Measurements from ENCODE around the gene SLC8A2.

SLC8A2 gene

GRCh38 chr19:47405854-47406417 lies 65.8 kb downstream of the SLC8A2 start:
- Histone ChIP-seq H3K27me3 (ENCODE audit: control insufficient read depth, low read length) (no peaks in the 10 kb centered on the region), H3K27ac (ENCODE audit: low read depth, low read length) (no peak overlapping the region), H3K4me2 (ENCODE audit: low read length) (no peak overlapping the region), H3K4me3 (ENCODE audit: low read length) (no peak overlapping the region), H3F3A (ENCODE audit: control insufficient read depth, insufficient read depth) (no peaks in the 10 kb centered on the region), H3K9me2 (replicated peaks; ENCODE audit: control insufficient read depth, low read length) (no peaks in the 10 kb centered on the region), H3K9me3 (ENCODE audit: control insufficient read depth, insufficient read depth, low read length) (no peaks in the 10 kb centered on the region), H4K20me1 (ENCODE audit: control insufficient read depth, insufficient read depth, low read depth, low read length) (no peaks in the 10 kb centered on the region), H3K4me1 (ENCODE audit: control insufficient read depth, low read length) (no peaks in the 10 kb centered on the region), H3K79me2 (ENCODE audit: control insufficient read depth, low read length) (no peaks in the 10 kb centered on the region), H3K36me3 (ENCODE audit: control insufficient read depth, low read length) (peaks cover 2% of the 10 kb centered on the region; the same call in 1 of the 2 replicates)
- no peak for TF ChIP-seq CTCF (IDR thresholded peaks at IDR 0.05; ENCODE audit: low read depth, low read length, poor library complexity, severe bottlenecking)
- TF ChIP-seq EZH2phosphoT487 (IDR thresholded peaks at IDR 0.05; ENCODE audit: borderline replicate concordance, low read length): no peak

GRCh38 chr19:47405197-47405550 lies 66.5 kb downstream of the SLC8A2 start:
- H3K27ac ChIP-seq (ENCODE audit: low read depth, low read length): no peak overlapping the region
- H3K4me2 ChIP-seq (ENCODE audit: low read length): no peak overlapping the region
- peaks cover 2% of the 10 kb centered on the region; the same call in 1 of the 2 replicates for H3K36me3 ChIP-seq (ENCODE audit: control insufficient read depth, low read length)
- H3K79me2 ChIP-seq (ENCODE audit: control insufficient read depth, low read length): no peaks in the 10 kb centered on the region
- H3K27me3 ChIP-seq (ENCODE audit: control insufficient read depth, low read length): no peaks in the 10 kb centered on the region
- H4K20me1 ChIP-seq (ENCODE audit: control insufficient read depth, insufficient read depth, low read depth, low read length): no peaks in the 10 kb centered on the region
- TF ChIP-seq EZH2phosphoT487 (IDR thresholded peaks at IDR 0.05; ENCODE audit: borderline replicate concordance, low read length) (no peak), CTCF (IDR thresholded peaks at IDR 0.05; ENCODE audit: low read depth, low read length, poor library complexity, severe bottlenecking) (no peak)
- no peaks in the 10 kb centered on the region for H3F3A ChIP-seq (ENCODE audit: control insufficient read depth, insufficient read depth)
- no peaks in the 10 kb centered on the region for H3K9me2 ChIP-seq (replicated peaks; ENCODE audit: control insufficient read depth, low read length)
- no peaks in the 10 kb centered on the region for H3K9me3 ChIP-seq (ENCODE audit: control insufficient read depth, insufficient read depth, low read length)
- H3K4me1 ChIP-seq (ENCODE audit: control insufficient read depth, low read length): no peaks in the 10 kb centered on the region
- no peak overlapping the region for H3K4me3 ChIP-seq (ENCODE audit: low read length)

GRCh38 chr19:47404334-47405196 lies 67.1 kb downstream of the SLC8A2 start:
- Histone ChIP-seq H4K20me1 (ENCODE audit: control insufficient read depth, insufficient read depth, low read depth, low read length) (no peaks in the 10 kb centered on the region), H3K9me2 (replicated peaks; ENCODE audit: control insufficient read depth, low read length) (no peaks in the 10 kb centered on the region), H3K27ac (ENCODE audit: low read depth, low read length) (no peak overlapping the region), H3K9me3 (ENCODE audit: control insufficient read depth, insufficient read depth, low read length) (no peaks in the 10 kb centered on the region), H3K4me3 (ENCODE audit: low read length) (no peak overlapping the region), H3K36me3 (ENCODE audit: control insufficient read depth, low read length) (peaks cover 2% of the 10 kb centered on the region; the same call in 1 of the 2 replicates), H3K4me2 (ENCODE audit: low read length) (no peak overlapping the region), H3F3A (ENCODE audit: control insufficient read depth, insufficient read depth) (no peaks in the 10 kb centered on the region), H3K79me2 (ENCODE audit: control insufficient read depth, low read length) (no peaks in the 10 kb centered on the region), H3K4me1 (ENCODE audit: control insufficient read depth, low read length) (no peaks in the 10 kb centered on the region), H3K27me3 (ENCODE audit: control insufficient read depth, low read length) (no peaks in the 10 kb centered on the region)
- no peak for TF ChIP-seq EZH2phosphoT487 (IDR thresholded peaks at IDR 0.05; ENCODE audit: borderline replicate concordance, low read length)
- no peak for TF ChIP-seq CTCF (IDR thresholded peaks at IDR 0.05; ENCODE audit: low read depth, low read length, poor library complexity, severe bottlenecking)
